Neutrophil (primary cell): ENCODE data around the gene FARSB.

Experiments used
- H3K27ac ChIP-seq: fragments of 200-600 bp; sonication (generic); 2 replicates; pipeline ENCODE4 v1.5.1; 2016; ENCODE audit warnings: mild to moderate bottlenecking, moderate library complexity
- H3K27me3 ChIP-seq: fragments of 200-600 bp; sonication (generic); 2 replicates; pipeline ENCODE4 v1.6.0; 2016; ENCODE audit warnings: mild to moderate bottlenecking
- H3K36me3 ChIP-seq: fragments of 200-600 bp; sonication (generic); 2 replicates; pipeline ENCODE4 v1.5.1; 2017
- H3K4me1 ChIP-seq, 2 experiments: fragments of 200-600 bp in 1 of 2; sonication (generic) in 1 of 2; 1 replicate in 1 of 2; 2 replicates in 1 of 2; pipeline versions ENCODE4 v1.5.1 to v1.6.1; 2013 to 2016; ENCODE audit warnings: low read depth in 1 of 2, low read length in 1 of 2, mild to moderate bottlenecking in 1 of 2, moderate library complexity in 1 of 2; ENCODE audit not compliant: control insufficient read depth in 1 of 2, insufficient read depth in 1 of 2
- H3K4me3 ChIP-seq, 2 experiments: fragments of 200-600 bp in 1 of 2; sonication (generic) in 1 of 2; 1 replicate in 1 of 2; 2 replicates in 1 of 2; pipeline ENCODE4 v1.5.1; 2013 to 2016; ENCODE audit warnings: low read depth in 1 of 2, low read length in 1 of 2, mild to moderate bottlenecking in 1 of 2, moderate library complexity in 1 of 2
- H3K9me3 ChIP-seq: fragments of 200-600 bp; sonication (generic); 2 replicates; pipeline ENCODE4 v1.5.1; 2016
- CTCF ChIP-seq: fragments of 200-600 bp; sonication (generic); IDR thresholded peaks from 2 replicates; pipeline ENCODE4 v1.5.1; 2016; ENCODE audit warnings: antibody characterized with exemption

Gene FARSB

GRCh38 chr2:222637067-222637466 is 18.8 kb downstream of the FARSB start:
- Histone ChIP-seq H3K9me3 (no peaks in the 10 kb centered on the region), H3K27me3 (no peaks in the 10 kb centered on the region), H3K27ac (no peak overlapping the region), H3K4me1 (no peaks in the 10 kb centered on the region), H3K4me3 (no peak overlapping the region), H3K36me3 (peaks cover 7% of the 10 kb centered on the region)
- no peak for TF ChIP-seq CTCF

GRCh38 chr2:222635295-222635694 is 20.6 kb downstream of the FARSB start:
- H3K36me3 ChIP-seq: peaks cover 8% of the 10 kb centered on the region
- no peak for TF ChIP-seq CTCF
- H3K27ac ChIP-seq: no peak overlapping the region
- no peaks in the 10 kb centered on the region for H3K4me1 ChIP-seq
- H3K4me3 ChIP-seq: no peak overlapping the region
- H3K27me3 ChIP-seq: no peaks in the 10 kb centered on the region
- no peaks in the 10 kb centered on the region for H3K9me3 ChIP-seq

- Histone ChIP-seq H3K27me3 (no peaks in the 10 kb centered on the region), H3K9me3 (no peaks in the 10 kb centered on the region), H3K4me3 (no peak overlapping the region), H3K4me1 (peaks cover 9 to 15% of the 10 kb centered on the region in 2 experiments), H3K36me3 (peaks cover 24% of the 10 kb centered on the region), H3K27ac (no peak overlapping the region)
- no peak for TF ChIP-seq CTCF
These were observed 28.1 kb downstream of the FARSB start for GRCh38 chr2:222627764-222628163.

- peak overlapping the region; percentile 72 for H3K27ac ChIP-seq
- no peaks in the 10 kb centered on the region for H3K27me3 ChIP-seq
- H3K36me3 ChIP-seq: peaks cover 8% of the 10 kb centered on the region
- no peak for TF ChIP-seq CTCF
- peaks cover 39 to 48% of the 10 kb centered on the region in 2 experiments for H3K4me1 ChIP-seq
- H3K9me3 ChIP-seq: no peaks in the 10 kb centered on the region
- no peak overlapping the region for H3K4me3 ChIP-seq
These were observed 32.1 kb downstream of the FARSB start for GRCh38 chr2:222623756-222624309.

GRCh38 chr2:222622910-222623309 is 33.0 kb downstream of the FARSB start:
- H3K9me3 ChIP-seq: no peaks in the 10 kb centered on the region
- no peak for TF ChIP-seq CTCF
- no peaks in the 10 kb centered on the region for H3K36me3 ChIP-seq
- H3K27me3 ChIP-seq: no peaks in the 10 kb centered on the region
- peak overlapping the region; percentile 72 for H3K27ac ChIP-seq
- no peak overlapping the region for H3K4me3 ChIP-seq
- peaks cover 39 to 48% of the 10 kb centered on the region in 2 experiments for H3K4me1 ChIP-seq
